ENCODE measurements around the gene CACNA1B. TPM values are rescaled to one million over a fixed set of nuclear protein-coding genes. Genes with fewer than 3 reads are reported as not detected.
A peak's percentile ranks its signal among the peaks of the same experiment; 100 is the strongest.

Gene CACNA1B
- total RNA-seq, 6 donors from 2014 or later, result 0.03 to 0.15 (median 0.03) TPM; not detected in 3

DNA sequence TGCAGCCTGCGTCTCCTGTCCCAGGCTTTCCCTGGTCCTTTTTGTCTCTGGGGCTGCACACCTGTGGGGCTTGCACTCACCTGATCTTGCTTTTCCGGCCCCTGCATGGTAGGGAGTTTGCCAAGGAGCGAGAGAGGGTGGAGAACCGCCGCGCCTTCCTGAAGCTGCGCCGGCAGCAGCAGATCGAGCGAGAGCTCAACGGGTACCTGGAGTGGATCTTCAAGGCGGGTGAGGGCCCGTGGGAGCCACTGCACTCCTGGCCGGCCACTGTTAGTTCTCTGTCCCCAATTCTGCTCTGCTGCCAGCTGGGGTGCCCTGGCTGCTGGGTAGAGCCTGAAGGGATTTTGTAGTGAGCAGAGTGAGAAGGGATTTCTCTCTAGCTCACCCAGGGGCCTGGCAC lies 78.0 kb downstream of the CACNA1B start:
- ATAC-seq (ENCODE audit: low FRiP score in 2 of 2) (no peak), DNase-seq (no peak)
- no peaks in the 10 kb centered on the region for H3K27me3 ChIP-seq
- WGBS, 2 donors, result 88 to 89% methylated on average over 13 to 14 of the region's 14 CpGs
- H3K36me3 ChIP-seq, result no peaks in the 10 kb centered on the region
- H3K9me3 ChIP-seq, result no peaks in the 10 kb centered on the region
- TF ChIP-seq CTCF (IDR thresholded peaks at IDR 0.05) (no peak), EP300 (IDR thresholded peaks at IDR 0.05) (no peak), POLR2A (IDR thresholded peaks at IDR 0.05) (no peak), POLR2AphosphoS5 (IDR thresholded peaks at IDR 0.05) (no peak)
- H3K27ac ChIP-seq, result no peak overlapping the region
- H3K4me1 ChIP-seq, result no peaks in the 10 kb centered on the region
- no peak overlapping the region for H3K4me3 ChIP-seq

DNA sequence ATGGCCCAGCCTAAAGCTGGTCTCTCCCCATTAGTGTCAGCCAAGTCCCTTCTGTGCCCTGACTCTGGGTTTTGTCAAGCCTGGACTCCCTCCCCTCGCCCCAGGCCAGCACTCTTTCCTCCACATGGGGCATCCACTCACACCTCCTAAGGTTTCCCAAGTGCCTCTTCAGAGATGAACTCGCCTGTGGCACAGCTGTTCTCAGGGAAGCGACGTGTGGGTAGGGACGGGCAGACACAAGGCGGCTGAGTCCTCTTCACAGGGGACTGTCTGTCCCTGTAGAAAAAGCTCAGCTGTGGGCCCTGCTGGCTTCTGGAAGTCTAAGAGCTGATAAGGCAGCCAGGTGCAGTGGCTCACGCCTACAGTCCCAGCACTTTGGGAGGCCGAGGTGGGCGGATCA lies 78.5 kb downstream of the CACNA1B start:
- 73 to 77% methylated on average over 4 to 9 of the region's 9 CpGs for WGBS, 2 donors
- TF ChIP-seq CTCF (IDR thresholded peaks at IDR 0.05), result no peak
- no peak for TF ChIP-seq POLR2A (IDR thresholded peaks at IDR 0.05)
- no peak for TF ChIP-seq POLR2AphosphoS5 (IDR thresholded peaks at IDR 0.05)
- TF ChIP-seq EP300 (IDR thresholded peaks at IDR 0.05), result no peak
- DNase-seq, result no peak

DNA sequence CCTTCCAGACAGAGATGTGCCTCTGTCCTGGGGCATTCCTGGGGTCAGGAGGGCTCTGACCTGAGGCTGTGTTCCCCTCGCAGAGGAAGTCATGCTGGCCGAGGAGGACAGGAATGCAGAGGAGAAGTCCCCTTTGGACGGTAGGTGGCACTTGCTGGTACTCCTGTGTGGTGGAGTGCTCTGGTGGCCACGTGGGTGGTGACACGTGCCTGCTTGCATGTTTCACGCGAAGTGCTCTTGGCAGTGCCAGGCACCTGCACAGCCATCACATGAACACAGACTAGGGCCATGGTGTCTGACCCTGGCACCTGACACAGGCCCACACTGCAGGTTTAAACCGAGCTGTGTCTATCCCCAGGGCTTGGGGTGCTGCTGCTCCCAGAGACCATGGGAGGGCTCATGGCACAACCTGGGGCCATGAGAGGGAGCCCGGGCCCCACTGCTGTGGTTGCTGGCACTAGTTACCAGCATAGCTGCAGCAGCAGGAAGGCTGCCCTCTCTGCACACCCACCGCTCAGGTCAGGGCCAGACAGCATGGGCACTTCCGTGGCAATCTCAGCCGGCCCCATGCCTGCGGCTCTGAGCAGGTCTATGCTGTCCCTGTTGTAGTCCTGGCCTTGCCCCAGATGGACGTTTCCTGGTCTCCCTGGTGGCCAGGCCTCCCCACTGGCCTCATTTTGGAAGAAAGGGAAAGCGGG lies 79.3 kb downstream of the CACNA1B start:
- ATAC-seq (ENCODE audit: low FRiP score in 2 of 2), result peak in 1 of 2 donors; percentile 27
- no peaks in the 10 kb centered on the region for H3K9me3 ChIP-seq
- H3K4me3 ChIP-seq, result no peak overlapping the region
- 29 to 60% methylated on average over 4 to 13 of the region's 15 CpGs for WGBS, 2 donors
- no peak overlapping the region for H3K27ac ChIP-seq
- no peaks in the 10 kb centered on the region for H3K36me3 ChIP-seq
- H3K27me3 ChIP-seq, result no peaks in the 10 kb centered on the region
- H3K4me1 ChIP-seq, result no peaks in the 10 kb centered on the region
- TF ChIP-seq POLR2A (IDR thresholded peaks at IDR 0.05) (no peak), EP300 (IDR thresholded peaks at IDR 0.05) (no peak), POLR2AphosphoS5 (IDR thresholded peaks at IDR 0.05) (no peak), CTCF (IDR thresholded peaks at IDR 0.05) (no peak)
- no peak for DNase-seq

More for the DNA sequence above, 78.5 kb downstream of the CACNA1B start:
- Histone ChIP-seq H3K4me1 (no peaks in the 10 kb centered on the region), H3K4me3 (no peak overlapping the region), H3K27me3 (no peaks in the 10 kb centered on the region), H3K9me3 (no peaks in the 10 kb centered on the region), H3K27ac (no peak overlapping the region), H3K36me3 (no peaks in the 10 kb centered on the region)
- no peak for ATAC-seq (ENCODE audit: low FRiP score in 2 of 2)

DNA sequence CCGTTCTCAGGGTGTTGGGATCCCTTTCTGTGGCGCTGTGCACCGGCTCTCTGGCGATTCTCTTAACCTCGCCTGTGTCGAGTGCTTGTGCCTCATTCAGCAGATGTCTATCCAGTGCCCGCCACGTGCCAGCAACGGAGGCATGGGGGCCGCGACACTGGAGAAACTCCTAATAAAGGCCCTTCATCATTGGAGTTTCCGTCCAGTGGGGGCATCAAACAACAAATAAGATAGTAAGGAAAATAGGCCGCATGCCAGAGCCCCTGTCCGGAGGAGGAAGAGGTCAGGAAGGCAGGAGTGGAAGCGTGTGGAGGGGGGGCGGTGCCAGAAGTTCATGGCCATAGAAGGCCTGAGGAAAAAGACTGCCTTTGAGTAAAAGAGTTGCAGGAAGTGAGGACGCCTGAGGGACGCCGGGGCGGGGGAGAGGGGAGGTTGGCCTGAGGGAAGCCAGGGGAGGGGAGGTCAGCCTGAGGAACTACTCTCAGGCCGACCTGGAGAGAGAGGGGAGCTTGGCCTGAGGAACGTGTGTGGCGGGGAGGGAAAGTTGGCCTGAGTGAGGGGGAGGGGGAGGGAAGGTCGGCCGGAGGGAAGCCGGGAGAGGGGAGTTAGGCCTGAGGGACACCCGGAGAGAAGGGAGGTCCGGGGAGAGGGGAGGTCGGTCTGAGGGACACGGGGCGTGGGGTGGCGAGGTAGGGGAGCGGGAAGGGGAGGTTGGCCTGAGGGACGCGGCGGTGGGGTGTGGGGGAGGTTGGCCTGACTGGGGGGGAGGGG lies 82.2 kb downstream of the CACNA1B start:
- Histone ChIP-seq H3K4me1 (no peaks in the 10 kb centered on the region), H3K4me3 (no peak overlapping the region), H3K27ac (no peak overlapping the region), H3K9me3 (no peaks in the 10 kb centered on the region), H3K27me3 (no peaks in the 10 kb centered on the region), H3K36me3 (no peaks in the 10 kb centered on the region)
- DNase-seq, result no peak
- TF ChIP-seq POLR2A (IDR thresholded peaks at IDR 0.05) (no peak), EP300 (IDR thresholded peaks at IDR 0.05) (no peak), CTCF (IDR thresholded peaks at IDR 0.05) (no peak), POLR2AphosphoS5 (IDR thresholded peaks at IDR 0.05) (no peak)
- ATAC-seq (ENCODE audit: low FRiP score in 2 of 2), result no peak
- 79 to 84% methylated on average over 35 to 36 of the region's 36 CpGs for WGBS, 2 donors

All from upper lobe of left lung (tissue), 6 donors.